HG02938 (cell line): ENCODE results near the gene RSPH9.
A peak's percentile ranks its signal among the peaks of the same experiment; 100 is the strongest.
"Not testable (repeated sequence)": the region's sequence is repeated elsewhere in the genome, so short reads cannot be mapped to it uniquely, and the experiment has no call there.

Experiments used
- ATAC-seq: cut with Tn5 transposase; IDR thresholded peaks from one replicate; pipeline ENCODE4 v1.9.1; 2021; ENCODE audit warnings: mild to moderate bottlenecking, moderate library complexity; ENCODE audit not compliant: unreplicated experiment

Gene RSPH9

DNA sequence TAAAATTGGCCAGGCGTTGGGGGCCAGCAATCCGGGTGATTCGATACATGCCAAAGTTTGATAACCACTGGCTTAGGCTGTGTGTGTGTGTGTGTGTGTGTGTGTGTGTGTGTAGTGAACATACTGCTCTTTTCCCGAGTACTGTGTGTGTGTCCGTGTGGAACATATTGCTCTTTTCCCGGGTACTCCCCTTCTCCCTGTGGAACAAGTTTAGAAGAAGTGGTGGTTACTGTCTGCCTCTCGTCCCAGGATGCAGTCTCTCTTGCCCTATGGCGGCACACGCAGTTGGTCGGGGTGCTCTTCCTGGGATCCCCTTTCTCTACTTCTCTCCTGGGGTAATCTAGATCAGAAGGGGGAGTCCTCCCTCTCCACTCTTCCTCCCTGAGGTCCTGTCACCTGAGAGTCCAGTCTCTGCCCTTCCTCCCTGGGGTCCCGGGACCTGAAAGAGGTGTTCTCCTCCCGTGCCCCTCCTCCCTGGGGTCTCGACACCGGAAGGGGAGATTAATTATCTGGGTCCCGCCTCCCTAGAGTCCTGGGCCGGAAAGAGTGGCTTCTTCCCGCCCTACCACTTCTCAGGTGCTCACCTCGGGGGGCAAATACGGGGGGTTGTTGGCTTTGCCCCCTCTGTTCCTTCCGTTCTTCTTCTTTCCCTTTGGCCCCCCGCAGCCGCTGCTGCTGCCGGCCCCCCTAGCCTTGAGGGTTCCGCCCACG lies 16.3 kb upstream of the RSPH9 start:
- ATAC-seq: no peak

DNA sequence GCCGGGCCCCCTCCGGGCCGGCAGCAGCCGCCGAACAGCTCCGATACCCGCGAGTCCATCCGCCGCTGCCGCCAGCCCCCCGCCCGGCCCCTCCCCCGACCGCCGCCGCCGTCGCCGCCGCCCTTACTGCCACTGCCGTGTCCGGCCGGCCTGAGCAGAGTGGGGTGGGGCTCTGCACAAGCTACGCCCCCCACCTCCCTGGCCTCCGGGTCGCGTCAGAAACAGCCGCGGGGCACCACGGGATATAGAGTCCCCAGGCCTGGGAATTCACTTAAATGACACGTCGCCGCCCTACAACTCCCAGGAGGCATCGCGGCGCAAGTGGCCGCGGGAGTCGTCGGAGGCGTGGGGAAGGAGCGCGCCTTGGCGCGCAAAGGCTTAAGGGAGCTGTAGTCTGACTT lies 15.7 kb upstream of the RSPH9 start, which contains the start of gene GTPBP2:
TSS of gene GTPBP2 (minus strand) at position 161 of the 401 bp plus-strand sequence. CDS start at position 59, 102 bp downstream.
- peak; percentile 69 for ATAC-seq

DNA sequence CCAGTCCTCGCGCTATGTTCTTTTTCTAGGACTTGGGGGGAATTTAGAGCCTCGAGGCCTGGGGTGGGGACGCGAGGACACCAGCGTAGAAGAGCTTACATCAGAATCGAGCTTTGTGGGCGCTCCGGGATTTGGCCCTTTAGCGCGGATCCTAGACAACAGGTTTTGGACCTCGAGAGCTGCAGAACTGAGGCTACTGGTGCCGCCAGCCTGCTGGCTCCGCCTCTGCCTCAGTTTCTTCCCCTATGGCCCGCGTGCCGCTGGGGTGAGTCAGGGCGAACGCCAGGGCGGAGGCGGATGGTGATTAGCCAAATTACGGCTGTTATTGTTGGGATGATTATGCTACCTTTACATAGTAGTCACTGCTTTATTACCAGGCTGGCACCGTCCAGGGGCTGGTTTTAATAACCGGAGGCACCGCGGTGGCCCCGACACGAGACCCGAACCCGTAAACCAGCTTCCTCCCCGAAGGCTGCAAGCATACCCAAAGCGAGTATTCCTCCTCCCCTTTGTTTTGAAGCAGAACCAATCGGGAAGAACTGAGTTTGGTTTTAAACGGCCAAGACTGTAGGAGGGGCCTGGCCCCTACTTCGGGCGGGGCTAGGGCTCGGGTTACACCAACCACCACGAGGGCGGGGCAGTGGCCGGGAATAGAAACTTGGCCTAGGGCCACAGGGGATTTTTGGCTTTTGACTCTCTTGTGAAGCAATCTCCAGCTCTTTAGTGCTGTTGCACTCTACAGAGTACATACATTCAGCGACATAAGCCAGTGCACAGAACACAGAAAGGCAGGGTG lies 15.1 kb upstream of the RSPH9 start:
- ATAC-seq: peak; percentile 65

DNA sequence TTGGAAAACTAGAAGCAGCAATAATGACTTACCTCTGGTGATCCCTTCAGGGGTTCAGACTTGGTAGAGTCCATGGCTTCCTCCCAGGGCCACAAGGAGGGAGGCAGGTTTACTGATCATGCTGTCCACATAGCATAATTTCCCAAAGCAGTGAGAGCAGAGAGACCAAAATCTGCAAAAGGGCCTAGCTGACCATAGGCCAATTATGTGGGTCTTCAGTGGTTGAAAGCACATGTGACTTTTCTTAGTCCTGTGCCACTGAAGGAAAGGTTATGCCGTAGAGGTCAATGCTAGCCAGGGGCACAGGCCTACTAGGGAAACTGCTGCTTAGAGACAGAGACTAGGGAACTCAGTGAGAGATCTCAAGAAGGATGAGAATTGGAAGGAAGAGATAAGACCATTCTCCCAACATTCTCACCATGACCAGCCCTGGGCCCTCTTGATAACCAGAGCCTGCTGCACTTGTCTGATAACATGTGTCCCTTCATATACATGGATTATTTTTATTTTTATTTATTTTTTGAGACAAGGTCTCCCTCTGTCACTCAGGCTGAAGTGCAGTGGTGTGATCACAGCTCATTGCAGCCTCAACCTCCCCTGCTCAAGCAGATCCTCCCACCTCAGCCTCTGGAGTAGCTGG lies 13.7 kb upstream of the RSPH9 start:
- ATAC-seq: no peak

DNA sequence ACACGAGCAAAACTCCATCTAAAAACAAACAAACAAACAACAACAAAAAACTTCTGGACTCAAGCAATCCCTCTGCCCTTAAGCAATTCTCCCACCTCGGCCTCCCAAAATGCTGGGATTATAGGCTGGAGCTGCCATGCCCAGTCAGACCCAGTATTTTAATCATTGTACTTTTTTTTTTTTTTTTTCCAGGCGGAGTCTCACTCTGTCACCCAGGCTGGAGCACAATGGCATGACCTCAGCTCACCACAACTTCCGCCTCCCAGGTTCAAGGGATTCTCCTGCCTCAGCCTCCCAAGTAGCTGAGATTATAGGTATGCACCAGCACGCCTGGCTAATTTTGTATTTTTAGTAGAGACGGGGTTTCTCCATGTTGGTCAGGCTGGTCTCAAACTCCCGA lies 11.8 kb upstream of the RSPH9 start:
- not testable (repeated sequence) for ATAC-seq

DNA sequence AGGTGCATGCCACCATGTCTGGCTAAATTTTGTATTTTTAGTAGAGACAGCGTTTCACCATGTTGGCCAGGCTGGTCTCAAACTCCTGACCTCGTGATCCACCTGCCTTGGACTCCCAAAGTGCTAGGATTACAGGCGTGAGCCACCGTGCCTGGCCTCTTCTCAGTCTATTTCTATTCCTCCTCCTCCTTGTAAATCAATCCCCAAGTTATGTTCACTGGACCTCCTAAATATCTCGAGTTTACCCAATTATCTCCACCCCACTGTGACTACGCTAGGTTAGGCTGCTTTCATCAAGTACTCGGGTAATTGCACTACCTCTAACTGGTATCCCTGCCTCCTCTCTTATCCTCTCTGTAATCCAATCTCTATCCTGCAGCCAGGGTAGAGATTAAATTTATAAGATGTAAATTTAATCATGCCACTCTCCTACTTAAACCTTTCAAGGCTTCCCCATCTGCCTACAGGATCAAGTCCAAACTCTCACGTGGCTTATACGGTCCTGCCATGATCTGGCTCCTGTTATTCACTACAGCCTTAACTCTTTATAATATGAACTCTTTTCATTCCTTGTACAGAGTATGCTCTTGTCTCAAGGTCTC lies 10.0 kb upstream of the RSPH9 start:
- no peak for ATAC-seq

DNA sequence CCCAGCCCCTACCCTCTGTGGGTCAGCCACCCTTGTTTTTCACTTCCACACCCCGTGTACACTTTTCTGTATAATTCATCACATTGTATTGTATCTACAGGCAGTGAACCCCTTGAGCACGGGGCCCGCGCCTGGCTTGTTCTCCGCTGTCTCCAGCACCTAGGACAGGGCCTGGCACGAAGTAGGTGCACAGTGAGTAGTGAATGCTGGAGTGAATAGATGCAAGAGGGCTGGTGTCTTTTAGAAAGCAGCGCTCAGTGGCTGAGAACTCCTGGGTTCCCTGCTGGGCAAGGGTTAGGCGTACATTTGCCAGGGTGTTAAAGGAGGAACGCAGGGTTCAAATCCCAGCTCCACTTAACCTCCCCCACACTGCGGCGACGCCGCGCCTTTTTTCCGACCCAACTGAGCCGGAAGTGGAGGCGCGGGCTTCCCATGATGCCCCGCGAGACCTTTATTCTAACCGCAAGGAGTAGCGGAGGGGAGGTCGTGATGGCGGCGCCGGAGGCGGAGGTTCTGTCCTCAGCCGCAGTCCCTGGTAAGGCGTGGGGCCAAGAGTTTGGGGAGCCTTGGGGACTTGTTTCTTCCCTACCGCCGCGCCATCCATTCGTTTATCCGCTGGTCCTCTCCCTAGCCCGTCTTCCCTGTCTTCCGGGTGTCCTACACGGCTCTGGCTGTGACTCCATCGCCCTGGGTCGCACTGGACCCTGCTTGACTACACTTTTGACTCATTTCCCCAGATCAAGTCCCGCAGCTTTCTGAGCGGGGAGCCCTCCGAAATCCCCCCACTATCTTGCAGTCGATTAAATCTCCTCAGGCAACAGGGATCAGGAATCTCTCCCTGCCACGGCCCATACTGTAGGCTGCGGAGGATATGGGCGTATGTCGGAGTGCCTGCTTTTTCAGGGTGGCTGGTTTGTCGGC lies 9.2 kb upstream of the RSPH9 start, which contains the start of gene MAD2L1BP:
TSS of gene MAD2L1BP (plus strand) at position 454 of the 921 bp plus-strand sequence. CDS start at position 490, 36 bp downstream.
- ATAC-seq: peak; percentile 63

DNA sequence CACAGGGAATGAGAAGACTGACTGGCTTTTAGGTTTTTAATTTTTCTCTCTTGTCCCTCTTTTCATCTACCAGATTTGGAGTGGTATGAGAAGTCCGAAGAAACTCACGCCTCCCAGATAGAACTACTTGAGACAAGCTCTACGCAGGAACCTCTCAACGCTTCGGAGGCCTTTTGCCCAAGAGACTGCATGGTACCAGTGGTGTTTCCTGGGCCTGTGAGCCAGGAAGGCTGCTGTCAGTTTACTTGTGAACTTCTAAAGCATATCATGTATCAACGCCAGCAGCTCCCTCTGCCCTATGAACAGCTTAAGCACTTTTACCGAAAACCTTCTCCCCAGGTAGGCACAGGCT lies 8.6 kb upstream of the RSPH9 start:
- no peak for ATAC-seq

DNA sequence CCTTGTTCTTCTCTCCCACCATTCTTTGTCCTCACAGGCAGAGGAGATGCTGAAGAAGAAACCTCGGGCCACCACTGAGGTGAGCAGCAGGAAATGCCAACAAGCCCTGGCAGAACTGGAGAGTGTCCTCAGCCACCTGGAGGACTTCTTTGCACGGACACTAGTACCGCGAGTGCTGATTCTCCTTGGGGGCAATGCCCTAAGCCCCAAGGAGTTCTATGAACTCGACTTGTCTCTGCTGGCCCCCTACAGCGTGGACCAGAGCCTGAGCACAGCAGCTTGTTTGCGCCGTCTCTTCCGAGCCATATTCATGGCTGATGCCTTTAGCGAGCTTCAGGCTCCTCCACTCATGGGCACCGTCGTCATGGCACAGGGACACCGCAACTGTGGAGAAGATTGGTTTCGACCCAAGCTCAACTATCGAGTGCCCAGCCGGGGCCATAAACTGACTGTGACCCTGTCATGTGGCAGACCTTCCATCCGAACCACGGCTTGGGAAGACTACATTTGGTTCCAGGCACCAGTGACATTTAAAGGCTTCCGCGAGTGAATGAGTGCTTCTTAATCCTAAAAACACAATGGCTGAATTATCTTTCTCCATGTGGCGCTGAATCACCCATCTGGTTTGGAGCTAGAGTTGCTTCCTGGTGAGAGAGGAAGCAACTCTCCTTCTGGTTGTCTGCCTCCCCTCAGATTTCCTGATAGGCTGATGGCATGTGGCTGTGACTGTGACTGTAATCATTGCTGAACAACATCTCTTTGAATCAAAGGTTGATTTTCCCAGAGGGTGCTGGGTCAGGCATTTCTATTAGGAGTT lies 4.6 kb upstream of the RSPH9 start:
- ATAC-seq: no peak

DNA sequence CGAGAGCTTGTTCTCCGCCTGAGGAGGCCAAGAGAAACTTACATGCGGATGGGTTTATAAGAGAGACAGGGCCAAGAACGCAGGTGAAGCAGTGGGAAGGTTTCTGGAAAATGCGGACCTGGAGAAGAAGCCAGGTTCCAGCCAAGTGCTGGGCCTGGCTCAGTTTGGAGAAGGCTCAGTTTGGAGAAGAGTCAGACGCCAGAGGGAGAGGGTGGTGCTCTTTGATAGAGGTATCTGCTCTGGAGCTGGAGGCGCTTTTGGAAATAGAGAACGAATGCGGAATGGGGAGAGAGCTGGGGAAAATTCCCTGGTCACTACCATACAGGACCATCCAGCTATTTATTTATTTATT lies 753 bp downstream of the RSPH9 start:
- ATAC-seq: no peak

DNA sequence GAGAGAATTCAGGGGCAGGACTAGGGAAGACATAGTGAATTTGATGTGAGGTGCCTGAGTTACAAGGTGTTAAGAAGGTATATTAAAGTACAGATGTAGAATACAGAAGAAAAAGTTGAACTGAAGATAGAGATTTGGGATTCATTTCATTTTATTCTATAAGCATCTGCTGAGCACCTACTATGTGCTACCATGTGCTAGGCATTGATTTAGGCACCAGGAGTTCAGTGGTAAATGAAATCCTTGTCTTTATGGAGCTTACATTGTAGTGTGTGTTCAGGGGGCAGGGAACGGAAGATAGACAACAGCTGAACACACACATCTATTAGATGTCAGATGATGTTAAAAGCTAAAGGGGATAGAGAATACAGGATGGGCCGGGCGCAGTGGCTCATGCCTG lies 2.8 kb downstream of the RSPH9 start:
- no peak for ATAC-seq

DNA sequence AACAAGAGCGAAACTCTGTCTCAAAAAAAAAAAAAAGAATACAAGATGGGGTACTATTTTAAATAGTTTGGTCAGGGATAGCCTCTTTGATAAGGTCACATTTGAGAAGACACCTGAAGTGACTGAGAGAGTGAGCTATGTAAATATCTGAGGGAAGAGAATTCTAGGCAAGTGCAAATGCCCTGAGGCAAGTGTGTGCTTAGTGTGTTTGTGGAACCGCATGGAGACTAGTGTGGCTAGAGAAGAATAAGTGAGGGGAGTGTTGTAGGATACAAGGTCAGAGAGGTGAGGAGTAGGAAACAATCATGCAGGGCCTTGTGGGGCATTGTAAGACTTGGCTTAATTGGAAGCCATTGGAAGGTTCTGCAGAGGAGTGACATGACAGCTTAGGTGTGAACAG lies 3.4 kb downstream of the RSPH9 start:
- no peak for ATAC-seq

DNA sequence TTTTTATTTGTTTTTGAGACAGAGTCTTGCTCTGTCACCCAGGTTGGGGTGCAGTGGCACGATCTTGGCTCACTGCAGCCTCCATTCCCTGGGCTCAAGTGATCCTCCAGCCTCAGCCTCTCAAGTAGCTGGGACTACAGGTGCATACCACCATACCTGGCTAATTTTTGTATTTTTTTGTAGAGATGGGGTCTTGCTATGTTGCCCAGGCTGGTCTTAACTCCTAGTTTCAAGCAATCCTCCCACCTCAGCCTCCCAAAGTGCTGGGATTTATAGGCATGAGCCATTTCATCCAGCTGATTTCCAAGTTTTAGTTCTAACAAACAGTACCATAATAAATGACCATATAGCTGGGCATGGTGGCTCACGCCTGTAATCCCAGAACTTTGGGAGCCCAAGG lies 8.0 kb downstream of the RSPH9 start:
- not testable (repeated sequence) for ATAC-seq

DNA sequence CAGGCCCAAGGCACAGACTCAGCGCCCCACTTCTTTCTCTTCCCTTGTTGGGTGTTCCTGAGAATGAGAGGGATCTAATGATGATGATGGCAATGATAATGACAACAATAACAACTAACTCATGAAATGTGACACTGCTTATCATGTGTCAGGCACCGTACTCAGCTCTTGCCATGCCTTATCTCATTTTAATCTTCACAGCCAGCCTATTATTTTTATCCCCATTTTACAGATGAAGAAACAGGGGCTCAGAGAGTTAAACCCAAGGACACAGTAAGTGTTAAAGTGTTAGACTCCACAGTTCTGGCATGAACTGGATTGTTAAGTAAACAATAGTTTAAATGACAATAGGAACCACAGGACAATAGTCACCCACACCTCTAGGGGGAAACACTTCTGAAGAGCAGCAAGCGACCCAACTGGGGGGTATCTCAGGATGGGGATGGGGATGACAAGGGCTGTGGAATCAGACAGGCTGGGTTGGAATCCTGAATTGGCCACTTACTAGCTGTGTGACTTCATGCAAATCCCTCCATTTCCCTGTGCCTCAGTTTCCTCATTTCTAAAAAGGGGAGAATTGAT lies 12.5 kb downstream of the RSPH9 start:
- no peak for ATAC-seq

DNA sequence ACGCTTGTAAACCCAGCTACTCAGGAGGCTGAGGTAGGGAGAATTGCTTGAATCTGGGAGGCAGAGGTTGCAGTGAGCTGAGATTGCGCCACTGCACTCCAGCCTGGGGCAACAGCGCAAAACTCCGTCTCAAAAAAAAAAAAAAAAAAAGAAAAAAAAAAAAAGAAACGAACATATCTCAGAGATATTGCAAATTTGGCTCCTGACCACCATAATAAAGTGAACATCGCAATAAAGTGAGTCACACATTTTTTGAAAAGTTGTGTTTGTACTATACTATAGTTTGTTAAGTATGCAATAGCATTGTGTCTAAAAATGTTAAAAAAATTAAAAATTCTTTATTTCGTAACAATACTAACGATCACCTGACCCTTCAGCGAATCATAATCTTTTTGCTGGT lies 13.3 kb downstream of the RSPH9 start:
- no peak for ATAC-seq

DNA sequence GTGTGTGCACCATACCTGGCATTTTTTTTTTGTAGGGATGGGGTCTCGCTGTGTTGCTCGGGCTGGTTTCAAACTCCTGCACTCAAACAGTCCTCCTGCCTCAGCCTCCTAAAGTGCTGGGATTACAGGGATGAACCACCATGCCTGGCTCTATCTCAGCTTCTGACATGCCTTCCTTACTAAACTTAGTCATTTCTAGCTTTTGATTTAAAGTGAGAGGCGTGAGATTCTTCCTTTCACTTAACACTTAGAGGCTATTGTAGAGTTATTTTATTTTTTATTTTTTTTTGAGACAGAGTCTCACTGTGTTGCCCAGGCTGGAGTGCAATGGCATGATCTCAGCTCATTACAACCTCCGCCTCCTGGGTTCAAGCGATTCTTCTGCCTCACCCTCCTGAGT lies 18.1 kb downstream of the RSPH9 start:
- not testable (repeated sequence) for ATAC-seq

DNA sequence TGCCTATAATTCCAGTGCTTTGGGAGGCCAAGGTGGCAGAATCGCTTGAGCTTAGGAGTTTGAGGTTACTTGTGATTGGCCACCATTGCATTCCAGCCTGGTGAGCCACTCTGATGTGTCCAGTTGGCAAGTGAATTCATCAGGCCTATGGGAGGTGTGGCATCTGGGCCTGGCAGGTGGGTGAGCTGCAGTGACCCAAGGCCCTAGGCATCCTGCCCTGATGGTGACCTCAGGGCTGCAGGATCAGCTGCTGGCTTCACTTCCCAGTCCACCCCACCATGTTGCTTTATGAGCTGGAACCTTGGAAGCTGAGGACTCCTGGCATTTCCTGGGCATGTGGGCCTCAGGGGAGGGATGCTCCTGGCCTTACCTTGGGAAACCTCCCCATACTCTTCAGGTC lies 20.5 kb downstream of the RSPH9 start:
- no peak for ATAC-seq

DNA sequence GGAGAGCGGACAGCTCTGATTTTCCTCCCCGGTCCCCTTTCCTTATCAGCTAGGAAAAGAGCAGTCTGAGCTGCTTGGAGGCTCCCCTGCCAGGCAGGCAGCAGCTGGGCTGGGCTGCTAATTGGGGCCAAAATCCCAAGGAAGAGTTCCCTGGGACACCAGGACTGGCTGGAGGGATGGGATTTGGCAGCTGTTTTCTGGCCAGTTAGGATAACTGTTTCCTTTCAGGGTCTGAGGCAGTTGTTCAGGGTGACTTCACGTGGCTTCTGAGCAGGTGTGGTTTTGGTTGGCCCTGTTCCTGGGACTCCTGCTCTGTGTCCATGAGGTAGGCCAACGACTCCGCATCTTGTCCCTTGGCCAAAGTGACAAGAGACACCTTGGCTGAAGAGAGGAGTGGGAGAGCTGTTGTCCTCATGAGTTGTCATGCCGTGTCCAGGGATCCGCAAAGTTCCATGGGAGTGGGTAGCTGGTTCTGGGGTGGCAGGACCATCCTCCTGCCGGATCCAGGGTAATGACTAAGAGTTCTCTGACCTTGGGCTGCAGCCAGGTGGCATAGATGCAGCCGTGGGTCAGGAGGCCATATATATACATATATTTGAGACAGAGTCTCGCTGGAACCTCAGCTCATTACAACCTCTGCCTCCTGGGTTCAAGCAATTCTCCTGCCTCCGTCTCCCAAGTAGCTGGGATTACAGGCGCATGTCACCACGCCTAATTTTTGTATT lies 21.5 kb downstream of the RSPH9 start:
- ATAC-seq: no peak
